IMR-90 (cell line): ENCODE data around the gene ITGB1. TPM values are rescaled to one million over a fixed set of nuclear protein-coding genes. Genes with fewer than 3 reads are reported as not detected.
"Not testable (repeated sequence)": the region's sequence is repeated elsewhere in the genome, so short reads cannot be mapped to it uniquely, and the experiment has no call there.

Experiments used
- ATAC-seq: fragments of 200-7000 bp; cut with Tn5 transposase; 2 replicates; pipeline ENCODE4 v1.9.1; 2020; ENCODE audit warnings: low read depth, mild to moderate bottlenecking, moderate library complexity
- BruUV-seq: library from RNA; stranded (reverse); fragments of 400-500 nt; replicated peaks from 2 replicates; lab custom pipeline; 2021; lab: Mats Ljungman, UMichigan
- CTCF ChIA-PET: fragments of 300-600 bp; formaldehyde crosslinking; extraction: SDS; loops from one replicate; lab custom pipeline; 2021; ENCODE audit warnings: antibody characterized with exemption; lab: Yijun Ruan, JAX
- POLR2A ChIA-PET: fragments of 300-600 bp; sonication (Branson Sonifier 250); formaldehyde crosslinking; loops from one replicate; lab custom pipeline; 2022; ENCODE audit warnings: antibody characterized with exemption; ENCODE audit not compliant: unreplicated experiment; lab: Charles Lee
- DNase-seq: peaks from one replicate; pipeline ENCODE4 v3.0.0; 2013
- H2AFZ ChIP-seq: replicated peaks from 2 replicates; pipeline ENCODE3; 2013; ENCODE audit warnings: low read length, mild to moderate bottlenecking; ENCODE audit not compliant: poor library complexity
- H2AK5ac ChIP-seq: 2 replicates; pipeline ENCODE4 v1.6.1; 2013; ENCODE audit warnings: low read depth, low read length, inconsistent platforms
- H2AK9ac ChIP-seq: replicated peaks from 2 replicates; pipeline ENCODE3; 2013; ENCODE audit warnings: mild to moderate bottlenecking, low read depth, low read length, moderate library complexity; ENCODE audit not compliant: poor library complexity
- H2BK120ac ChIP-seq: 2 replicates; pipeline ENCODE4 v1.6.1; 2013; ENCODE audit warnings: low read depth, low read length, inconsistent platforms
- H2BK15ac ChIP-seq: 3 replicates; pipeline ENCODE4 v1.6.1; 2013; ENCODE audit warnings: low read depth, low read length, inconsistent platforms
- H2BK20ac ChIP-seq: 2 replicates; pipeline ENCODE4 v1.6.1; 2013; ENCODE audit warnings: low read depth, mild to moderate bottlenecking, inconsistent platforms, low read length, moderate library complexity
- H2BK5ac ChIP-seq: 2 replicates; pipeline ENCODE4 v1.6.1; 2013; ENCODE audit warnings: mild to moderate bottlenecking, low read depth, low read length, inconsistent platforms; ENCODE audit not compliant: poor library complexity, severe bottlenecking
- H3K14ac ChIP-seq: replicated peaks from 2 replicates; pipeline ENCODE4 v1.6.1; 2013; ENCODE audit warnings: low read depth, low read length, inconsistent platforms
- H3K18ac ChIP-seq: 2 replicates; pipeline ENCODE4 v1.6.1; 2013; ENCODE audit warnings: low read depth, low read length, control low read depth
- H3K23ac ChIP-seq: 2 replicates; pipeline ENCODE4 v1.6.1; 2013; ENCODE audit warnings: low read depth, low read length, inconsistent platforms
- H3K27ac ChIP-seq: 2 replicates; pipeline ENCODE4 v1.5.1; 2013; ENCODE audit warnings: mild to moderate bottlenecking, control low read depth, low read length; ENCODE audit not compliant: insufficient read depth
- H3K27me3 ChIP-seq: 2 replicates; pipeline ENCODE4 v1.6.1; 2013; ENCODE audit warnings: low read length; ENCODE audit not compliant: control insufficient read depth, insufficient read depth
- H3K36me3 ChIP-seq: 2 replicates; pipeline ENCODE4 v1.6.1; 2013; ENCODE audit warnings: low read length, mixed read lengths; ENCODE audit not compliant: control insufficient read depth, insufficient read depth
- H3K4ac ChIP-seq: 2 replicates; pipeline ENCODE4 v1.6.1; 2013; ENCODE audit warnings: low read depth, low read length, inconsistent platforms
- H3K4me1 ChIP-seq: 2 replicates; pipeline ENCODE4 v1.6.1; 2013; ENCODE audit warnings: low read length, mixed read lengths; ENCODE audit not compliant: control insufficient read depth, insufficient read depth
- H3K4me2 ChIP-seq: 2 replicates; pipeline ENCODE4 v1.6.1; 2013; ENCODE audit warnings: low read depth, mild to moderate bottlenecking, control low read depth, low read length, moderate library complexity
- H3K4me3 ChIP-seq: 2 replicates; pipeline ENCODE4 v1.5.1; 2013; ENCODE audit warnings: low read depth, mild to moderate bottlenecking, control low read depth, low read length, moderate library complexity; ENCODE audit not compliant: insufficient read depth
- H3K56ac ChIP-seq: 2 replicates; pipeline ENCODE4 v1.6.1; 2013; ENCODE audit warnings: low read length, inconsistent platforms; ENCODE audit not compliant: insufficient read depth; ENCODE audit errors: extremely low read depth
- H3K79me1 ChIP-seq, 2 experiments: 2 replicates each; pipeline ENCODE4 v1.6.1; 2013; ENCODE audit warnings: low read length in 2 of 2, inconsistent platforms in 1 of 2, low read depth in 1 of 2
- H3K9ac ChIP-seq: 2 replicates; pipeline ENCODE4 v1.6.1; 2013; ENCODE audit warnings: low read depth, low read length, control low read depth
- H3K9me1 ChIP-seq: 2 replicates; pipeline ENCODE4 v1.6.1; 2013; ENCODE audit warnings: low read length, inconsistent platforms; ENCODE audit not compliant: insufficient read depth
- H3K9me3 ChIP-seq: 2 replicates; pipeline ENCODE4 v1.6.1; 2013; ENCODE audit warnings: low read length; ENCODE audit not compliant: control insufficient read depth, insufficient read depth
- H4K20me1 ChIP-seq: 2 replicates; pipeline ENCODE4 v1.6.1; 2013; ENCODE audit warnings: low read length, inconsistent platforms; ENCODE audit not compliant: insufficient read depth
- H4K5ac ChIP-seq: 2 replicates; pipeline ENCODE4 v1.6.1; 2013; ENCODE audit warnings: mild to moderate bottlenecking, low read depth, low read length, control low read depth
- H4K8ac ChIP-seq, 2 experiments: 2 replicates each; pipeline ENCODE4 v1.6.1; 2013; ENCODE audit warnings: low read depth in 2 of 2, low read length in 2 of 2, control low read depth in 1 of 2, inconsistent platforms in 1 of 2
- H4K91ac ChIP-seq: 2 replicates; pipeline ENCODE4 v1.6.1; 2013; ENCODE audit warnings: low read depth, low read length, inconsistent platforms; ENCODE audit not compliant: insufficient read depth
- CEBPB ChIP-seq: IDR thresholded peaks from 2 replicates; pipeline ENCODE4 v1.6.1; 2012; ENCODE audit warnings: low read depth, low read length, improper control_type of control experiment
- MAZ ChIP-seq: IDR thresholded peaks from 2 replicates; pipeline ENCODE4 v1.6.1; 2012; ENCODE audit warnings: low read depth, mild to moderate bottlenecking, low read length, improper control_type of control experiment, moderate library complexity, borderline replicate concordance
- RAD21 ChIP-seq: IDR thresholded peaks from 2 replicates; pipeline ENCODE4 v1.6.1; 2012; ENCODE audit warnings: low read length, improper control_type of control experiment
- WGBS, 2 experiments: methylation state at CpG; one replicate each; pipeline versions ENCODE4 v1.1.5 to v1.1.7; 2013; ENCODE audit warnings: missing lambda C conversion rate in 2 of 2; ENCODE audit not compliant: insufficient read length in 1 of 2; ENCODE audit errors: extremely low coverage in 2 of 2; 5-methylcytosine and 5-hydroxymethylcytosine counted together
- dilution Hi-C: fragments of 300-500 bp; cut with HindIII; formaldehyde crosslinking; loops from one replicate; pipeline ENCODE4 v1.14.3; 2018; ENCODE audit warnings: low sequenced_read_pairs; ENCODE audit not compliant: unreplicated experiment
- in situ Hi-C: fragments of 300-500 bp; cut with MboI; formaldehyde crosslinking; loops from 3 replicates; pipeline ENCODE4 v1.14.3; 2019; ENCODE audit warnings: low sequenced_read_pairs, inconsistent platforms, mixed read lengths
- intact Hi-C: fragments of 100-400 bp; cut with micrococcal nuclease; formaldehyde crosslinking; loops from 2 replicates; pipeline ENCODE4 v1.10.0; 2022
- polyA plus RNA-seq, 3 experiments: library from polyadenylated mRNA; depleted of rRNA; stranded (reverse); fragments of >200 nt; gene quantifications; 2 replicates each; pipeline ENCODE4 v1.2.3, GENCODE V29; 2012; ENCODE audit warnings: low replicate concordance in 1 of 3
- total RNA-seq: library from RNA; depleted of rRNA; stranded (reverse); fragments of >200 nt; gene quantifications from 2 replicates; pipeline ENCODE4 v1.2.3, GENCODE V29; 2012

The ITGB1 gene
- total and polyA plus RNA-seq, 2 of the 4 experiments (the other 2 are of a cell fraction) = 1,331 to 2,066 TPM

GRCh38 chr10:32901815-32902214, 56.2 kb downstream of the ITGB1 start:
- no peak for ATAC-seq
- intact Hi-C loops = no loop called here
- no TSS peak for BruUV-seq
- no peak overlapping the region for H3K27ac ChIP-seq
- no peak overlapping the region for H3K4ac ChIP-seq
- no peak overlapping the region for H3K18ac ChIP-seq
- peaks cover 36 to 44% of the 10 kb centered on the region in 2 experiments for H3K79me1 ChIP-seq
- 93% methylated on average over 5 of the region's 9 CpGs; no CpG with 5 or more reads in 1 of the 2 experiments for WGBS, 2 experiments
- no peak overlapping the region for H3K56ac ChIP-seq
- no peak overlapping the region for H2AFZ ChIP-seq
- no peak for DNase-seq
- CTCF ChIA-PET = no interaction called here
- no peak overlapping the region for H4K91ac ChIP-seq
- no peak overlapping the region for H2BK20ac ChIP-seq
- POLR2A ChIA-PET = no interaction called here
- H3K9me1 ChIP-seq = peaks cover 5% of the 10 kb centered on the region; the same call in 1 of the 2 replicates
- in situ Hi-C loops = no loop called here
- peaks cover 15% of the 10 kb centered on the region; the same call in 1 of the 2 replicates for H4K20me1 ChIP-seq
- H3K27me3 ChIP-seq = no peaks in the 10 kb centered on the region
- no peak overlapping the region for H3K9ac ChIP-seq
- dilution Hi-C loops = no loop called here
- TF ChIP-seq MAZ (no peak), CEBPB (no peak), RAD21 (no peak)
- H3K14ac ChIP-seq = no peak overlapping the region
- H3K4me2 ChIP-seq = no peak overlapping the region
- H3K9me3 ChIP-seq = no peaks in the 10 kb centered on the region
- no peak overlapping the region for H4K8ac ChIP-seq
- no peak overlapping the region for H3K4me3 ChIP-seq
- peaks cover 34% of the 10 kb centered on the region for H3K36me3 ChIP-seq
- no peak overlapping the region for H2AK5ac ChIP-seq
- H3K4me1 ChIP-seq = no peaks in the 10 kb centered on the region
- no peak overlapping the region for H2BK120ac ChIP-seq
- H4K5ac ChIP-seq = no peak overlapping the region
- H2AK9ac ChIP-seq = no peak overlapping the region
- H3K23ac ChIP-seq = no peak overlapping the region
- H2BK15ac ChIP-seq = no peak overlapping the region
- H2BK5ac ChIP-seq = no peak overlapping the region

DNA sequence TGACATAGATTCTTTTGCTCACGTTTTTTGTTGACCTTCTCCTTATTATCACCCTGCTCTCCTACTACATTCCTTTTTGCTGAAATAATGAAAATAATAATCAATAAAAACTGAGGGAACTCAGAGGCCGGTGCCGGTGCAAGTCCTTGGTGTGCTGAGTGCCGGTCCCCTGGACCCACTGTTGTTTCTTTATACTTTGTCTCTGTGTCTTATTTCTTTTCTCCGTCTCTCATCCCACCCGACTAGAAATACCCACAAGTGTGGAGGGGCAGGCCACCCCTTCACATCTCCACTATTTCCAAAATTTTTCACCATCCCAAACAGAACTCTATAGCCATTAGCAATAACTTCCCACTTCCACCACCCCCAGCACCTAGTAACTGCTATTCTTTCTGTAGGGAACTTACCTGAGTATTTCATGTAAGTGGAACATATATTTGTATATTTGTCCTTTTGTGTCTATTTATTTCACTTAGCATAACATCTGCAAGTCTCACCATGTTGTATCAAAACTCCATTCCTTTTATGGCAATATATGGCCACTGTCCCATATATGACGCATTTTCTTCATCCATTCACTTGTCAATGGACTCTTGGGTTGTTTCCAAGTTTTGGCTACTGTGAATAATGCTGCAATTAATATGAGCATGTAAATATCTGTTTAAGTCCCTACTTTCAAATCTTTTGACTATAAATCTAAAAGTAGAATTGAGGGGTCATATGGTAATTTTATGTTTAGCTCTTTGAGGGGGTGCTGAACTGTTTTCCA, 62.6 kb downstream of the ITGB1 start:
- H2BK20ac ChIP-seq, H3K18ac ChIP-seq, H3K4ac ChIP-seq, H3K4me3 ChIP-seq, H4K5ac ChIP-seq, H2AK5ac ChIP-seq, H4K20me1 ChIP-seq, H3K56ac ChIP-seq, H3K23ac ChIP-seq, CTCF ChIA-PET, H3K27me3 ChIP-seq, H2BK15ac ChIP-seq, dilution Hi-C loops, H3K9ac ChIP-seq, H3K9me3 ChIP-seq, H4K8ac ChIP-seq, H3K27ac ChIP-seq, H2AK9ac ChIP-seq, H4K91ac ChIP-seq, H3K9me1 ChIP-seq, H3K14ac ChIP-seq, H2AFZ ChIP-seq, ATAC-seq, H2BK5ac ChIP-seq, POLR2A ChIA-PET, H2BK120ac ChIP-seq, in situ Hi-C loops, H3K4me1 ChIP-seq, BruUV-seq, H3K4me2 ChIP-seq: not testable (repeated sequence)
- Histone ChIP-seq H3K36me3 (peaks cover 14% of the 10 kb centered on the region), H3K79me1 (peaks cover 11 to 26% of the 10 kb centered on the region in 2 experiments)
- intact Hi-C loops = loop anchor here (5.0 kb wide), 1 partner anchor 112 kb away; no protein-coding TSS in a partner anchor
- DNase-seq = peak; percentile 63
- 95% methylated on average over 3 of the region's 7 CpGs; no CpG with 5 or more reads in 1 of the 2 experiments for WGBS, 2 experiments
